IPS DF 4.7 (cell line): ENCODE results near the gene TUBAL3.
"Not testable (repeated sequence)": the region's sequence is repeated elsewhere in the genome, so short reads cannot be mapped to it uniquely, and the experiment has no call there.

Experiments used
- DNase-seq: peaks from one replicate; pipeline ENCODE4 v3.0.0-alpha.2; 2013; ENCODE audit warnings: low spot score; ENCODE audit errors: extremely low read depth

Gene TUBAL3

GRCh38 chr10:5380395-5380794, 24.2 kb downstream of the TUBAL3 start:
- DNase-seq = not testable (repeated sequence)

DNA sequence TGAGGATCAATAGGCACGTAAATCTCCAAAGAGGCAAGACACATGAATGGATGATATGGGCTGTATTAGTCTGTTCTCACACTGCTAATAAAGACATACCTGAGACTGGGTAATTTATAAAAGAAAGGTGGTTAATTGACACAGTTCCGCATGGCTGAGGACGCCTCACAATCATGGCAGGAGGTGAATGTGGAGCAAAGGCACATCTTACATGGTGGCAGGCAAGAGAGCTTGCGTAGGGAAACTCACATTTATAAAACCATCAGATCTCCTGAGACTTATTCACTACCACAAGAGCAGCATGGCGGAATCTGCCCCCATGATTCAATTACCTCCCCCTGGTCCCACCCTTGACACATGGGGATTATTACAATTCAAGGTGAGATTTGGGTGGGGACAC, 25.4 kb downstream of the TUBAL3 start:
- DNase-seq = not testable (repeated sequence)

GRCh38 chr10:5376450-5376849, 28.2 kb downstream of the TUBAL3 start:
- no peak for DNase-seq

DNA sequence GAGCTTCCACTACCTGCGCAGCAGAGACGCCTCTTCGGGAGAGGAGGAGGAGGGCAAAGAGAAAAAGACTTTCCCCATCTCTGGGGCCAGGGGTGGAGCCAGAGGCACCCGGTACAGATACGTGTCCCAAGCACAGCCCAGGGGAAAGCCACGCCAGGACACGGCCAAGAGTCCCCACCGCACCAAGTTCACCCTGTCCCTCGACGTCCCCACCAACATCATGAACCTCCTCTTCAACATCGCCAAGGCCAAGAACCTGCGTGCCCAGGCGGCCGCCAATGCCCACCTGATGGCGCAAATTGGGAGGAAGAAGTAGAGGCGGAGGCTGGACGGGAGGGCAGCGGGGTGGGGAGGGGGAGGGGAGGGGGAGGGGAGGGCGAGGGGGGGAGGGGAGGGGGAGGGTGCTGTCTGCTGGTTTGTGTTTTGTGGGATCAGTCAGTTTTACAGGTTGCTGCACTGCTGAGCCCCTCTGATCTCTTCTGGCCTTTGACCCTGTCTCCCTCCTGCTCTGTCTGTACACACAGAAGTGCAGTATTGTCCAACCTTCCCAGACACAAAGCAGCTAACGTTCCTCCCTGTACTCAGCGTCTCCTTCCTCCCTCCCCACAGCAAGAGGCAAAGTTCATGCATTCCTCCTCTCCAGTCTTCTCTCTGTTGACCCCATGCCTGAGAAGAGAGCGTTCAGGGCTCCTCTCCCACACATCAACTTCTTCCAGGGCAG, 30.6 kb downstream of the TUBAL3 start:
- no peak for DNase-seq

GRCh38 chr10:5373307-5373706, 31.3 kb downstream of the TUBAL3 start:
- DNase-seq = no peak

GRCh38 chr10:5370493-5371352, 33.9 kb downstream of the TUBAL3 start:
- DNase-seq = no peak

GRCh38 chr10:5369362-5370158, 35.1 kb downstream of the TUBAL3 start:
- DNase-seq = no peak

GRCh38 chr10:5365928-5366327, 38.7 kb downstream of the TUBAL3 start:
- no peak for DNase-seq

- no peak for DNase-seq
Observed at GRCh38 chr10:5364890-5365338, 39.7 kb downstream of the TUBAL3 start, which contains the start of gene UCN3. UCN3 (plus strand) TSS chr10:5364966; CDS start chr10:5373721, 8,755 bp downstream.

GRCh38 chr10:5364374-5364773, 40.3 kb downstream of the TUBAL3 start:
- DNase-seq = no peak

DNA sequence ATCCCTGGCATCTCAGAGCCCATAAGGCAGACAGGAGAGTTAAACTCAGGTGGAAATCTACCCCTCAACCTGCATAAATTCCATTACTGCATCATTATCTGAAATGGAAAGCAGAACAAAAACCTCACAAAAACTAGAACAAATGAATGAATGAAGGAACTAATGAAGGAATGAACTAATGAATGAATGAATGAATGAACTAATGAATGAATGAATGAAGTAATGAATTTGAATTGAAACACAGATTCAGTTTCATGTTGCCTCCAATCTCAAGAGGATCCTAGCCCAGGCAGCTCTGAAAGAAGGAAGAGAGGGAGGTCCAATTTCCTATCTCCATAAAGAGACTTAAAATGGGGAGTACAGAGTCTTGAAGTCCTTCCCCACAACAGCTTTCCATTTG, 41.8 kb downstream of the TUBAL3 start:
- no peak for DNase-seq

- DNase-seq = no peak
Observed at GRCh38 chr10:5361966-5362365, 42.7 kb downstream of the TUBAL3 start.

DNA sequence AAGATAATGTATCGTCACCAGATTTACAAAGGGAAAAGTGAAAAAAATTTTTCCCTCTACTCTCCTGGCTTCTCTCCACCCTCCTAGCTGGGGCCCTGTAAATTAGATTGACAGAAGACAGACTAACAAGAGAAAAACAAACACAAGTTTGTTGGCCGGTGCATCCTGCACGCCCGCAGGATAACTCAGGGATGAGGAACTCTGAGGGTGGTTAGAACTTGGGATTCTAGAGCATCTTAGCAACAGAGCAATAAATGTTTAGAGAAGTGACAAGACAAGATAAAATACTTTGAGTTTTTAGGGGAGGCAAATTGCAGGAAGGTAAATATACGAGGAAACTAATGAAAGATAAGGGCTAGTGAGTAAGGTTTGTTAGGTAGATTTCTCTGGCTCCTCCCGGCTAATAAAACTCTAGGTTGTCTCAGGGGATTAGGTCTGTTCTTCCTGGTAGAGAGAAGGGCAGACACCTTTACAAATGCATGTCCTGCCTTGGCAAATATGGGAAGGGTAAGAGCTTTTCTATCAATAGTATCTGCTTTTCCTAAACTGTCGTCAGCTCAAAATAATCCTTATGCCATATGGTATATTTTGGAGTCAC, 44.2 kb downstream of the TUBAL3 start:
- no peak for DNase-seq

DNA sequence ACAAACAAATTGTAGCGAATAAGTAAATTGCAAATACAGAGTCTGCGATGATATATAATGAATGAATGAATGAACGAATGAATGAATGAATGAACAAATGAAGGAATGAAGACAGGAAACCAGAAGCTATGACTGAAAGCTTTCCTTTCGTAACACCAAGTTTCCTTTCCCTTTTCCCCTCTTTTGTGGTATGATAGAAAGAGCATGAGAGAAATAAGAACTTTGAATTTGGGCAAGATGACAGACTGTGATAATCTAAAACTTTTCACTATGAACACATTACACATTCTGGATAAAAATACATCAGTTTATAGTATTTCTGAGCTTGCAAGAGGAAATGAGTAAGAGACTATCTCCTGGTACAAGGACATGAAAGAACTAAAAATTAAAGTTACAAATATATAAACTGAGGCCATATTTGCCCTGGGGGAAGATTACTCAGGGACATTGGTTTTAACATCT, 48.3 kb downstream of the TUBAL3 start:
- DNase-seq = no peak

DNA sequence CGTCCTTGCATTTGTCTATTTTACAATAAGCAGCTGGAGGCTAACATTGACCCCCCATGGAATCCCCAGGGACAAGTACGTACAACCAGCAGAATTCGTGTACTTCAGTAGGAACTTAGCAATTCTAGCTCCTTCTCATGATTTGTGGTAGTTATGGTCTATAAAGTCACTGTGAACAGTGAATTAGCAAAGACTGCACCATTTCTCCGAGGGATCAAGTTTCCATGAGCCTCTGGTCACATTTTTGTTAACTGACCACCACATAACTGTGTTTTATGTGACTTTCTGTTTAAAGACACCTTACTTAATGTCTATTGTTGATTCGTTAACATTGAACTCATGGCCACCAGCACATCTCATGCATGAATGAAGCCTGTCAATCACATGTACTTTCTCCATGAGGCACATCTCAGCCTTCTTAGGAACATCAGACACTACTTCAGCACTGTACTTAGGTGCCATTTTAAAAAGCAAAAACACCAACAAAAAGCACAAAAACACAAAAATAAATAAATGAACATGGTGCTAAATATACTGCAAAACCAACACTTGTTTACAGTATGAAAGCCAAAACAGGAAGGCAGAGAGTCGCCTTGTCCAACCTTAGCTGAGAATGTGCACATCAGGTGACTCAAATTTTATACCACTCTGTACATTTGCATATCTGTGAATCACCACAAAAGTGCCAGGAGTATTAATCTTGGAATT, 48.9 kb downstream of the TUBAL3 start:
- no peak for DNase-seq

DNA sequence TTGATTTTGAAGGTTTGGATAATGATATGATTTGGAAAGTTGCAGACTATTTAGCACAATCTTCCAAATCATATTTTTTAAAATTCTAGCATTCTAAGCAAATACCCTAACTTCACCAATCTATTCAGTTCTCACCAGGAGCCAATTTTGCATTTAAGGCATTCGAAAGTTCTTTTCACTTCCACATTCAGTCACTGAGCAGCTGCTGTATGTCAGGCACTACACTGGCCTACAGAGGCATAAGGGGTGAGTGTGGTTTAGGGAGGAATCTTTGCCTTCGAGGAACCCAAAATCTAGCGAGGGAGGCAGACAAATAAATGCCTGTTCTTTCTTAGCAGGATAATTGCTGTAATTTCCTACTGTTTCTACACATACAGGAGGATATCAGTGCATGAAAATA, 50.6 kb downstream of the TUBAL3 start:
- no peak for DNase-seq

DNA sequence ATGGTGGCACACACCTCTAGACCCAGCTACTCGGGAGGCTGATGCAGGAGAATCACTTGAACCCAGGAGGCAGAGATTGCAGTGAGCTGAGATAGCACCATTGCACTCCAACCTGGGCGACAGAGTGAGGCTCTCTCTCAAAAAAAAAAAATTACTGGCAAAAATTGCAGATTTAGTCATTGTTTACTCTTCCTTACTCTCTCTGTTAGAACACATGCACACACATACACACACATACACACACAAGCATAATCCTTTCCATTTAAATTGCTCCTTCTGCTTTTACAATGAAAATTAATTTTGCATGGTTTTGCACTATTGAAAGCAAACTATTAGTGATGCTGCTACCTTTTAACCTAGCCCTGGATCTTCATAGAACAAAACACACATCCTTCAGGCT, 55.3 kb downstream of the TUBAL3 start:
- no peak for DNase-seq

- DNase-seq = no peak
Observed at GRCh38 chr10:5346881-5347280, 57.7 kb downstream of the TUBAL3 start.

DNA sequence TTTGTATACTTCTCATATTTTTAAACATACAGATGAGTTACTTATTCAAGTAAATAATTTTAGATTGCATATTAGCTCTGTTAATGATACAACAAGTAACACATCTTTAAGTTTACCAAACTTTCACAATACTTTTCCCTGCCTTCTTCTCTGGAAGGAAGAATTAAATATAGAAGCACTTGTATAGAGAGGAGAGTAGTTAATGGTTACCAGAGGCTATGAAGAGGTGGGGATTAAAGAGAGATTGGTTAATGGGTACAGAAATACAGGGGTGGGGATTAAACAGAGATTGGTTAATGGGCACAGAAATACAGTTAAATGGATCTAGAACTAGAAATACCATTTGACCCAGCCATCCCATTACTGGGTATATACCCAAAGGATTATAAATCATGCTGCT, 59.9 kb downstream of the TUBAL3 start:
- DNase-seq = no peak

DNA sequence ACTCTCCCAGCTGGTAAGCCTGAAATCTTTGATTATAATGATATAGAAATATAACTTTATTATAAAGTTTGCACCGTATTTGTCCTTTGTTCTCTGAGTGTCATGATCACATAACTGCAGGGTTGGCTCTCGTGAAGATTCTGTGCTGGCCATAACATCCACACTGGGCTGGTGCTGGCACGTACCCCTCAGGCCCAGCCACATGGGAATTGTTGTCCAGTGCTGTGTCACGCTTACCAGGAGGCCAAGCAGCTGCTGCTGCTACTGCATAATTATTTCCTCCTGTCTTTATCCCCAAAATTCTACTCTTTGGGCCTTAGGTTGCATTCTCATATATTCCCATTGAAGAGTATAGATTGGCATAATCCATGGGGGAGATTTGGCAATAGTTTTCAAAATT, 60.6 kb downstream of the TUBAL3 start:
- no peak for DNase-seq

- no peak for DNase-seq
Observed at GRCh38 chr10:5343561-5343960, 61.1 kb downstream of the TUBAL3 start.
